HG03025 (cell line): ENCODE data around the gene PMS2.
"Not testable (repeated sequence)": the region's sequence is repeated elsewhere in the genome, so short reads cannot be mapped to it uniquely, and the experiment has no call there.

Source experiments
- ATAC-seq: cut with Tn5 transposase; IDR thresholded peaks from one replicate; pipeline ENCODE4 v1.9.1; 2021; ENCODE audit warnings: mild to moderate bottlenecking, moderate library complexity; ENCODE audit not compliant: unreplicated experiment, low FRiP score

The PMS2 gene

DNA sequence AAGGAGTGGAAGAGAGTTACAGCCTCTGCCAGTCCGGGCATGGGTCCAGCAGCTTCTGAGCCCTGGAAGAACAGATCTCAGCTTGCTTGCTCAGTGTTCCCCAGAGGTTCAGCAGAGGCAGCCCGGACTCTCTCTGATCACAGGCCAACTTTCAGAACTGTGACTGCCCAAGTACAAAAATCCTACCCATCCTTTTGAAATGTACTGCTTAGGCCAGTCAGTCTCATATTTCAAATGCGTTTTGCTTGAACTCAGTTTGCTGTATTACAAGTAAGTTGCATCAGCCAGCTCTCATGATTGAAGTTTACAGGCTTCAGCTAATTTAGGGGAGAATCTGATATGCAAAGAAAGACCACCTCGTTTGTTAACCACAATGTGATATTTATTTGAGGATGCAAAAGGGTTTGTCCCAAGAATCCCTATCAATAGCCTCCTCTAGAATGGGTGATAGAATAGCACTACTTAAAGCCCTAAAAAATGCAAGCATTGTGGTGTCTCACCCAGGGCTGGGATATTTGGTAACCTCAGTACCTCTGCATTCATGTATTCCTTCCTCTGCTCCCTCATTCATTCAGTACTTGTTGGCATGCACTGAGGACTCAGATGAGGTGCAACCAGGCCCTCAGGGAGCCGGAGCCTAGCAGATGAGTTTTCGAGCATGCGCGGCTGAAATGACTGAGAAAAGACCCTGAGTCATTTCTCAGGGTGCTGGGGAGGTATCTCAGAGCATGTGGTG lies 7.2 kb upstream of the PMS2 start:
- no peak for ATAC-seq

DNA sequence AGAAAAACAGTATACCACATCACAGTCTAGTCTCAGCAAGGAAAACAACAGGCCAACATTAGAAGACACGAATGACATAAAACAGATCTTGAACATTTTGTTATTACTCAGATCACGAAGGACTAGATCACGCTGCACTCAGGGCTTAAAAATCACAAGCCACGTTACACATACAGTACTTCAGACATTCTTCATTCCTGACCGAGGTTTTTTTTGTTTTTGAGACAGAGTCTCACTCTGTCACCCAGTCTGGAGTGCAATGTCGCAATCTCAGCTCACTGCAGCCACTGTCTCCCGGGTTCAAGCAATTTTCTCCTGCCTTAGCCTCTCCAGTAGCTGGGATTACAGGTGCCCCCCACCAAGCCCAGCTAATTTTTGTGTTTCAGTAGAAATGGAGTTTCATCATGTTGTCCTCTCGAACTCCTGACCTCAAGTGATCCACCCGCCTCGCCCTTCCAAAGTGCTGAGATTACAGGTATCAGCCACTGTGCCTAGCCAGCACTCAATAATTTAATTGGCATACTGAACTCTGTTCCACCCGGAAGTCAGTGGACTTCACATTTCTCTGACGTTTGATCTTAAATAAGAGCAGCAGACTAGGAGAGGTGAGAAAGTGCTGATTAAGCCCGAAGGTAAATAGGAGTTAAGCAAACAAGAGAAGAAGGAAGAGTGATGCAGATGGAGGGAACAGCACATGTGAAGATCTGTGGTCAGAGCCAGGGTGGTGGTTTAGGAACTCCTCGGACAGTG lies 3.7 kb upstream of the PMS2 start:
- no peak for ATAC-seq

DNA sequence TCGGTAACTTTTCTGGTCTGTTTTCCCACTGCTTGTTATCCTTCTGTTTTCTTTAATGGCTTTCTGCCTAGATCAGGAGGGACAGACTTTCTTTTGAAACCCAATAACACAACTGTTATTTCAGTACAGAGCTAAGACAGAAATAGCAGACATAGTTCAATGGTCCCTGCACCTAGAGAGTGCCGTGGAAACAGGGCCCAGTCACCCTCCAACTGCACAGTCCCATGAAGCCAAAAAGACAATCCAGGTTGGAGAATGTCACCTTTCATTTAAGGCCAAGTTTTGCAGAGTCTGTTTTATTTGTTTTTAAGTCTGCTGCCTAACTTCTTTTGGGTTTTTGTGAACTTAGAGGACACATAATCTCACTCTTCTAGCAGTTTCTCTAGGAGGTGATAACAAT lies 2.7 kb upstream of the PMS2 start:
- ATAC-seq = no peak

DNA sequence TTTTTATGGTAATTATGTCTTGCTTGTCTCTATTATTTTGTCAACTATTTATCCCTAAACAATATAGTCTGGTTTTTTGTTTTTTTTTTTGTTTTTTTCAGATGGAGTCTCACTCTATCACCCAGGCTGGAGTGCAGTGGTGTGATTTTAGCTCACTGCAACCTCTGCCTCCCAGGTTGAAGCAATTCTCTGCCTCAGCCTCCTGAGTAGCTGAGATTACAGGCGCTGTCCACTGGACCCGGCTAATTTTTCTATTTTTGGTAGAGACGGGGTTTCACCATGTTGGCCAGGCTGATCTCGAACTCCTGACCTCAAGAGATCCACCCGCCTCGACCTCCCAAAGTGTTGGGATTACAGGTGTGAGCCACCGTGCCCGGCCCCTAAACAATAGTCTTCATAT lies 1.5 kb upstream of the PMS2 start:
- not testable (repeated sequence) for ATAC-seq

DNA sequence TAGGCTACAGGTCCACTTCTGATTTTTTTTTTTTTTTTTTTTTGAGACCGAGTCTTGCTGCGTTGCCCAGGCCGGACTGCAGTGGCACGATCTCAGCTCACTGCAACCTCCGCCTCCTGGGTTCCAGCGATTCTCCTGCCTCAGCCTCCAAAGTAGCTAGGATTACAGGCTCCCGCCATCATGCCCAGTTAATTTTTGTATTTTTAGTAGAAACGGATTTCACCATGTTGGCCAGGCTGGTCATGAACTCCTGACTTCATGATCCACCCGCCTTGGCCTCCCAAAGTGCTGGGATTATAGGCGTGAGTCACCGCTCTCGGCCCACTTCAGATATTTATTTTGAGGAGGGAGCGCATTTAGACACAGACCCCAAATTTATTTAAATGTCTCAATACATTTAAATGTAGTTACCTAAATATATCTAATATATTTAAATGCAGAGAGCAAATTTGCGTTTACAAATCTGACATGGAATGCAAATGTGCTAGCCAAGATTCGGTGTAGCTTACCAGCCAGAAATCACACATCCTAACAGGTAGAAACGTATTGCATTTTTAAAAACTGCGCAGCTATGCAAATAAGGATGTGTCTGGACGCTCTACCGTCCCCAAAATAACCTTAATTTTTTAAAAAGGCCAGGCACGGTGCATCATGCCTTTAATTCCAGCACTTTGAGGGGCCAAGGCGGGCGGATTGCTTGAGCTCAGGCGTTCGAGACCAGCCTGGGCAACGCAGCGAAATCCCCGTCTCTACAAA lies 836 bp downstream of the PMS2 start:
- not testable (repeated sequence) for ATAC-seq

DNA sequence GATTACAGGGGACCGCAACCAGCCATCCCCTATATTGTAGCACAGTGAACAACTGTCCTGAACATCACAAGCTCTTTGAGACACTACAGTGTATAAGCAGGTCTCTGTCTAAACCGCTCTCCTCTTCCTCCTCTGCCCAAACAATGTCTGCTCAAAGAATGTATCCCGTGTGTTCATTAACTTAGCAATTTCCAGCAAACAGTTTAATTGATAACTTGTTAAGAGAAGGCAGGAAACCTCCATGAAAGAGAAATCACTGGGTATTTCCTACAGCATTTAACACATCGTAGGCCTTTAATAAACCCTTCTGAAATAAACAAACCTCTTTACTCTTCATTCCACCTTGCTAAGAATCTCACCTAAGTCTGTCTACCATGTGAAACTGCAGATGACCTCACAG lies 1.5 kb downstream of the PMS2 start:
- ATAC-seq = no peak

DNA sequence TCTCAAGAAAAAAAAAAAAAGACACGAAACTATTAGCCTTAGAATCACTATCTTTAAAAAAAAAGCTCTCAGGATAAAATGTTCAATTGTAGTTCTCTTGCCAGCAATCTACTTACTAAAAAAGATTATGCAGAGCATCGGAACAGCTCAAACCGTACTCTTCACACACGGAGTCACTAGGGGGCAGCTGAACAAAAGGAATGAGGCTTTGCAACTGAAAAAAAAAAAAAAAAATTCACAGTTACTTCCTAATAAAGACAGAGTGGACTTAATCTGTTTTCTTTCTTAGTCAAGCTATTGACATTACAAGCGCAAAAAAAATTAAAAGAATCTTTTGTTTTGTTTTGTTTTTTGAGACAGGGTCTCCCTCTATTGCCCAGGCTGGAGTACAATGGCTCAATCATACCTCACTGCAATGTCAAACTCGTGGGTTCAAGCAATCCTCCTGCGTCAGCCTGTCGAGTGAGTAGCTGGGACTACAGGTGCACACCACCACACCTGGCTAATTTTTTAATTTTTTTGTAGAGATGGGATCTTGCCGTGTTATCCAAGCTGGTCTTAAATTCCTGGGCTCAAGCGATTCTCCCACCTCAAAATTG lies 11.5 kb downstream of the PMS2 start:
- ATAC-seq = no peak

DNA sequence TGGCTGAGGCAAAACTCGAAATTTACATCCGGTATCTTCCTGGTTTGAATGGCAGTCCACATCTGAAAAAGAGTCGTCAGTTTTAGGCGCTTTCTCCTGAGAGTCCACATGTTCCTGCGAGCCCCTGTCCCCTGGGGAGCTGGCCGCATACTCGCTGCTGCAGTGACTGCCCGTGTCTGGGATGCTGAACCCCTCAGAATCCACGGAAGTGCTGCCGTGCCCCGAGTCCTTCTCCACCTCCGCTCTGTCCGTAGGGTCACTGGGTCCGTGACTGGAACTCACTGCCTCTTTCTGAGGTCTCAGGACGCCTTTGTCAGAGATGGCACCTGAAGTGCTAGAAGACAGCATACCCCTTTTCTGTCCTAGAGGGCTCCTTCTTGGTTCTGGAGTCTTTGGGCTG lies 21.8 kb downstream of the PMS2 start:
- not testable (repeated sequence) for ATAC-seq

DNA sequence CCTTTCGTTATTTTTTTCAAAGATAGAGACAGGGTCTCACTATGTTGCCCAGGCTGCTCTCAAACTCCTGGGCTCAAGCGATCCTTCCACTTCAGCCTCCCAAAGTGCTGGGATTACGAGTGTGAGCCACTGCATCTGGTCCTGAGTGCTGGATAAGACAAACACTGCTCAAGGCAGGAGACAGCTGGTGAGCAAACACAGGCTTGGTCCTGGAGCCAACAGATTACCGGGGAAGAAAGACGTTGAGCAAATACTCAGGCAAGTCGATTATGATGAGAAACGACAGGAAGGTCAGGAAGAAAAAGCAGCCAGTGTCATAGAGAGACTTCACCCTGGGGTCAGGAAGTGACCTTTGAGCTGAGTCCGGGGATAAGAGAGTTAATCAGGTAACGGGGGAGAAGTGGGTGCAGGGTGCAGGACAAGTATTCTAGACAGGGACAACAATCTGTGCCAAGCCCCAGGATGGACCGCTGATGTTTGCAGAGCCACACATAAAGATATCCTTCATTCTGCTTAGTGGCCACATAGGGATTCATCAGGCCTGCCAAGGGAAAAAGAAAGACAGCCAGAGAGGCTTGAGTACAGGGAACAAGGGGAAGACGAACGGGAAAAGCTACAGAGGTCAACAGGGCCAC lies 29.1 kb downstream of the PMS2 start:
- ATAC-seq = not testable (repeated sequence)

DNA sequence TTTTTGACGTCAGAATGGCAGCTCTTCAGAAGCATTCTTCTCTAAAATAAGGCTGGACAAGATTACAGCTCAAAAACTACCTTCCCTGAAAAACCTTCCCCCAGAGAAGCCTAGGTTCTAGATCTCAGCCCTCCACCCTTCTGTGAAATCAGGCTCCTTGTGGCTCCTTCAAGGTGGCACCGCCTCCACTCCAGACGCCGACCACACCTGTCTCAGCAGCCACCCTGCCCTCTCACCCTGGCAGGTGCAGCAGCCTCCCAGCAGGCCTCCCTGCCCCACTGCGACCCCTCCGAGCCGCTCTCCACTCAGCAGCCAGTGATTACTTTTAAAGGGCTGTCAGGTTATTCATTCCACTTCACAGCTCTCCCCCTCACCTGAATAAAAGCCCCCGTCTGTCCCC lies 35.3 kb downstream of the PMS2 start:
- not testable (repeated sequence) for ATAC-seq

DNA sequence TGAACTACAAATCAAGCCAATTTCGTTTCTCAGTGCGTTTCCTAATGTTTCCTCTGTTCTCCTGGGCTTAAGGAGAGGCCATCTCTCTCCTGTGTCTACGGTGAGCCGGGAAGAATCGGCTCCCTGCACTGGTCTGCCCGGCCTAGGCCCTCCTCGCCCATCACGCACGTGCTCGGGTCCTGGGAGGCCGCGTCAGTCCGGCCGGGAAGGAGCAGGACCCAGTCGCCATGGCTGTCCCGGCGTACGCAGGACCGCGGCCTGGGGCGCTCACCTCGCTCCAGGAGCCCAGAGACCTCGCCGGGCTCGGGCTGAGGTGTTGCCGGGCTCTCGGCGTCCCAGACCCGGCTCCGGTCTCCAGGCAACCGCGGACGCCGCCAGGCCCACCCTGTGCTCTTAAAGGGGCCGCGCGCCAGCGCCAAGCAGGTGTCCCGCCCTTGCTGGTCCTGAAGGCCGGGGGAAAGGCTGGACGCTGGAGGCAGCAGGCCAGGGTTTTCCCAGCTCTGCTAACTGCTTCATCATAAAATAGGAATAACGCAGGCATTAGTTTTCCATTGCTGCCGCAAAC lies 38.4 kb downstream of the PMS2 start, which contains the start of gene RSPH10B:
TSS of gene RSPH10B (minus strand) at position 343 of the 565 bp plus-strand sequence. CDS start 3,573 bp downstream, outside the sequence.
- ATAC-seq = not testable (repeated sequence)

DNA sequence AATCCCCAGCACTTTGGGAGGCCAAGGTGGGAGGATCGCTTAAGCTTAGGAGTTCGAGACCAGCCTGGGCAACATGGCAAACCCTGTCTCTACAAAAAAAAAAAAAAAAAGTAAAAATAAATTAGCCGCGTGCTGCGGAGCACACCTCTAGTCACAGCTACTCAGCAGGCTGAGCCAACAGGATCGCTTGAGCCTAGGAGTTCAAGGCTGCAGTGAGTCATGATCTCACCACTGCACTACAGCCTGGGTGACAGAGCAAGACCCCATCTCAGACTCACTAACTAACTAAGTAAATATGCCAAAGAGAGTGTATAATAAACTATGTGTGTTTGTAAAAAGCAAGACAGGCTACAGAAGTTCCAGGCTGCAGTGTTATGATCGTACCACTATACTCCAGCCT lies 45.0 kb downstream of the PMS2 start:
- not testable (repeated sequence) for ATAC-seq

DNA sequence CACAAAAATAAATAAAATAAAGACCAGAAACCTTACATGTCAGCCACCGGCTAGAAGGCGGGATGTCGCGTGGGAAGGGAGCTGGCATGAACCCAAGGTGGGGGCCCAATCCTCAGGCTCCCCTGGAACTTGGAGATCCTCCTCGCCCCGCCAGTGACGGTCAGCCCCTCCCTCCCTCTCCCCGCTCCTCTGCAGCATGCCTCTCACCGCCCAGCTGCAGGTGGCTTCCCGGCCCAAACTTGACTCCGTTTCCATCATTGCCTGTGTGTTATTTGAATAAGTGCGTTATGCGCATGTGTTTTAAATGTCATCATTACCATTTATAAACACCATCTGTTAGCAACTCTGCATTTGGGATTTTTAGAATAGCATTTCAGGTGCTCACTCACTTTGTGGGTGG lies 45.6 kb downstream of the PMS2 start:
- ATAC-seq = not testable (repeated sequence)

DNA sequence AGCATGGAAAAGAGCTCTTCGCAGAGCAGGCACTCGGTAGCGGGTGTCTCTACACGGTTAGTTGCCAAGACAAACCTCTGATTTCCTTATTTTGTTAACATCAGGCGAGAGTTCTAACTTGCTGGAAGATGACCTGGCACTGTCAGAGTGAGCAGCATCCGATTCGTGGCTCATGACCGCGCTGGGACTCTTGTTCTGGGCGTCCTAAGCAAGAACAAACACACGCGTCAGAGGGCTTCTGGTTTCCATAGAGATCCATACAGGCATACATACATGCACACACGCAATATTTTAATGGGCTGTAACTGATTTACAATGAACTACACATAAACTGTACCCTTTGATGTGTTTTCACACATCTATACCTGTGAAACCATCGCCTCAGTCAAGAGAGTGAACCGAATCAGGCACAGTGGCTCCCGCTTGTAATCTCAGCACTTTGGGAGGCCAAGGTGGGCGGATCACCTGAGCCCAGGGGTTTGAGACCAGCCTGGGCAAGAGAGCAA lies 73.9 kb downstream of the PMS2 start:
- not testable (repeated sequence) for ATAC-seq

DNA sequence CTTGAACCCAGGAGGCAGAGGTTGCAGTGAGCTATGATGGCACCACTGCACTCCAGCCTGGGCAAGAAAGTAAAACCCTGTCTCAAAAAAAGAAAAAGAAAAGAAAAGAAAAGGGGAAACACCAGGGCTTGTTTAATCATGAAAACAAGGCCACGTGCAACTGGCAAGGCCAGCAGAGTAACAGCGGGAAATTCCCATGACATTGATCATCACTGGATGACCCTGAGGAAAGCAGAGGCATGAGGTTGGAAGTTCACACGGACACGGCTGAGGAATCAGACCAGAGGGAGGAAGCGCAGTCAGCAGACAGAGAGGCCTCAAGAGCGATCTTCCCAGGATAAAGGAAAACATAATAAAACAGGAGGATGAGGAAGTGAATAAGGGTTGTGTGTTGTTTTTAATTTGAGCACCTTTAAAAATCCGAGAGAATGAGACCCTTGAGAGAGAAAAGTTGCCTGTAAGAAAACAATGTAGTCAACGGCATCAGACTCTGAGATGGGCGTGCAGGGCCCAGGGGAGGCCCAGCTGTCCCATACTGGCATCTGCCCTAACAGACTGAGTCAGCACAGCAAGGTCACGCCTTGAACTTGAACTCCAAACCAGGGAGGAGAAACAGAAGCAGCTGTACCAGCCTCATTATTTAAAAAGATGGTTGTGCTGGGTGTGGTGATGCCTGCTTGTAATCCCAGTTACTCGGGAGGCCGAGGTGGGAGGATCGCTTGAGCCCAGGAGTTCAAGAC lies 76.8 kb downstream of the PMS2 start:
- not testable (repeated sequence) for ATAC-seq

DNA sequence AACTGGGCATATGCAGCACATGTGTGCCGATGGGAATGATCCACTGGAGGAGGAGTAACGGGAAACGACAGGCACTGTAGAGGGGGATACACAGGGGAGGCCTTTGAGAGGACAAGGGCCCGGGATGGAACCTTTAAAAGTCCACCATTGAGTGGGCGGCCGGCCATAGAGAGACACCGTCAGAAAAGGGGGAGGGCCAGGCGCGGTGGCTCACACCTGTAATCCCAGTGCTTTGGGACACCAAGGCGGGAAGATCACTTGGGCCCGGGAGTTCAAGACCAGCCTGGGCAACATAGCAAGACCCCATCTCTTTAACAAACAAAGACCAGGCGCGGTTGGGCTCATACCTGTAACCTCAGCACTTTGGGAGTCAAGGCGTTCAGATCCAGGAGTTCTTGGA lies 77.6 kb downstream of the PMS2 start:
- ATAC-seq = not testable (repeated sequence)

DNA sequence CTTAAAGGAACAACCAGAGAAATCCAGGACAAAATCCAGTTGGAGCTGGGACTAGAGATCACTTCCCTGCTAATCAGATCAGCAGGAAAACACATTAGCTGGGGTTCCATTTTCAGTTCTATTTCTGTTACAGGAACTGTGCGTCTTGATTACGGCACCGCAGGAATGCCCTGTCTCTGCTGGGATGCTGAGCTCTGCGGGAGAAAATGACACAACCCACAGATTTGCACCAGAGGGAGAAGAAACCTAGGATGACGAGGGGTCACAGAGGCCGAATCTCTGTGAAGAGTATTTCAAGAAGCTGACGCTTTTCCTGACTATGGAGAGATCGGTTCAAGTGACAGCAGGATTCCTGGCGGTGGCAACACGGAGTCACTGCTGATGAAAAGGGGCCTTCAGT lies 78.6 kb downstream of the PMS2 start:
- ATAC-seq = not testable (repeated sequence)

DNA sequence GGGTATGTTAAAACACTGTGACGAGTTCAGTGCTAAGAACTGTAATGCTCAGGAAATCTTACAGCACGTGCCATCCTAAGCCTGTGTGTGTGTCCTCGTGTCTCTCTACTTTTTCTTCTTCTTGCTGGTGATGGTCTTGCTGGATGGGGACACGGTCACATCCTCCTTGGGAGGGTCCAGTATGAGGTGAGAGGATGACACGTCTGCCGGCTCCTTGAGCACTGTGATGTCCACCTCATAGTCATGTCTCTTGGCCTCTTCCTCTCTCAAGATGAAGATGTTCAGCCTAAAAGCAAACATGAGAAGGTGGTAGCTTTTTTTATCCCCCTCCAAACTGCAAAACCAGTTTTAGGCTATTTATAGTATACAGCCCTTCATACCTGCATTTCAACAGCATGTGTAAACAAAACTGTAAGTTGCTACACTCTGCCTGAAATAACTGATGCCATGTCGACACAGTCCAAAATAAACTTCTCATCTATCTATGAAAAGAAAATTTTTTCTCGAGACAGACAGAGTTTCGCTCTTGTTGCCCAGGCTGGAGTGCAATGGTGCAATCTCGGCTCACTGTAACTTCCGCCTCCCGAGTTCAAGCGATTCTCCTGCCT lies 82.5 kb downstream of the PMS2 start:
- ATAC-seq = not testable (repeated sequence)

DNA sequence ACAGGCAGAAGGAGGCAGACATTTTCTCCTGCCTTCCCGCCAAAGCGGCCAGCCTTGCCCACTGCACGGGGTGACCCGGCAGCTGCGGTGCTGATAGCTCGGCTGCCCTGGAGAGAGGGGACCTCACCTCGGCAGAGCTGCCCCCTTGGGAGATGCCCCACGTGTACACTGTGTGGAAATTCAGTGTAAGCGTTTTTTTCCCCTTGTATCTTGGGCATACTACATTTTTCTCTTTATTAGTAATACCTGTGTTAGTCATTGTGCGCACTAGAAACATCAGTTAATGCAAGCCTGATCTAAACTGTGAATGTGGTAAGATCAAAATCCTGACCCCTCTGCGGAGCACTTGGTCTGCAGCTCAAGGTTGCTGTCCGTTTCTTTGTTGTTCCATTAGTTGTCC lies 84.2 kb downstream of the PMS2 start:
- ATAC-seq = not testable (repeated sequence)
